B cell (primary cell): ENCODE data around the gene SMIM26. TPM values are rescaled to one million over a fixed set of nuclear protein-coding genes. Genes with fewer than 3 reads are reported as not detected.

Source experiments
- polyA plus RNA-seq: library from polyadenylated mRNA; depleted of rRNA; stranded (reverse); fragments of >200 nt; gene quantifications from 2 replicates; pipeline ENCODE4 v1.2.3, GENCODE V29; 2012
- small RNA-seq: library from RNA; depleted of rRNA; stranded (forward); fragments of <200 nt; gene quantifications from one replicate; pipeline ENCODE3, GENCODE V24; 2012; ENCODE audit warnings: low replicate concordance, low read depth; ENCODE audit not compliant: insufficient read length
- total RNA-seq, 2 donors: library from RNA; stranded (reverse); fragments of 120-200 nt in 1 of 2; gene quantifications; 1 replicate in 1 of 2; 2 replicates in 1 of 2; pipeline versions ENCODE4 v1.2.3 to v1.2.4, GENCODE V29; 2013 to 2022

SMIM26 gene
- total and polyA plus RNA-seq, 2 donors (not counting 1 experiment from before 2014, with no cell fraction given): 47.7 to 100 TPM

Small RNAs within 50 kb of the gene (small RNA-seq; reads per million reads assigned to genes)
- not detected for gene RN7SL638P
- not detected for gene RNU6ATAC34P

Other genes with a start within 250 kb of the SMIM26 start
- gene DZANK1, start 100.4 kb upstream of the SMIM26 start, total RNA-seq: 5.6 TPM in 2 replicates
- 2.8 and 4.2 TPM in 2 replicates for gene DZANK1, start 100.4 kb upstream of the SMIM26 start, polyA plus RNA-seq
- gene POLR3F, start 100.0 kb upstream of the SMIM26 start, total RNA-seq: 13.1 and 13.7 TPM in 2 replicates
- 2.9 and 4.7 TPM in 2 replicates for gene POLR3F, start 100.0 kb upstream of the SMIM26 start, polyA plus RNA-seq
- gene RBBP9, start 70.2 kb upstream of the SMIM26 start, total RNA-seq: 9.3 and 10.2 TPM in 2 replicates
- gene RBBP9, start 70.2 kb upstream of the SMIM26 start, polyA plus RNA-seq: 3.1 and 3.7 TPM in 2 replicates
- 39.4 and 48.1 TPM in 2 replicates for gene SEC23B, start 59.5 kb upstream of the SMIM26 start, total RNA-seq
- 16.4 and 19.5 TPM in 2 replicates for gene SEC23B, start 59.5 kb upstream of the SMIM26 start, polyA plus RNA-seq
- gene DTD1, start 20.6 kb downstream of the SMIM26 start, total RNA-seq: 18.7 and 18.9 TPM in 2 replicates
- gene DTD1, start 20.6 kb downstream of the SMIM26 start, polyA plus RNA-seq: 20.4 and 25.8 TPM in 2 replicates
- gene SCP2D1, start 246.4 kb downstream of the SMIM26 start, total RNA-seq: not detected in 2 replicates
- gene SCP2D1, start 246.4 kb downstream of the SMIM26 start, polyA plus RNA-seq: not detected in 2 replicates